Hematopoietic multipotent progenitor cell treated with erythropoietin and hydrocortisone succinate and interleukin-3 and kit ligand, for 4 days (in vitro differentiated cells): ENCODE results near the gene RBM24.

Experiments
- DNase-seq: peaks from one replicate; pipeline ENCODE4 v3.0.0-alpha.2; 2015

The RBM24 gene

GRCh38 chr6:17281100-17281496 is at the start of gene RBM24:
Gene RBM24 (plus strand): TSS chr6:17281361. CDS start chr6:17281582, 221 bp downstream.
- peak; percentile 83 for DNase-seq

DNA sequence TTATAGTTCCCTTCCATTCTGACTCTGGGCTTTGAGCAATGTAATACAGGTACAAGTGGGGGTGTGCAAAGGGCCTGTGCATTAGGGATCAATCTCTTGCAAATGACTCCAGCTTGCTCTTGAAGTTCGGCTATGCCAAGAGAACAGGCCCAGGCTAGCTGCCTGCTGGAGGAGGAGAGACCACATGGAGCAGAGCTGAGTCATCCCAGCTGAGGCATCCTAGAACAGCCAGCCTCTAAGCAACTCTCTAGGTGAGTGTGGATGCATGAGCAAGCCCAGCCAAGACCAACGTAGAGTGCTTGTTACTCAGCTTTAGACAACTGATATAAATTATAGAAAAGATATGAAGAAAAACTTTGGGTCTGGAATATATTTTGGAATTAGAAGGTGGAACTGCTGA is 47.6 kb upstream of the RBM24 start:
- DNase-seq: no peak

DNA sequence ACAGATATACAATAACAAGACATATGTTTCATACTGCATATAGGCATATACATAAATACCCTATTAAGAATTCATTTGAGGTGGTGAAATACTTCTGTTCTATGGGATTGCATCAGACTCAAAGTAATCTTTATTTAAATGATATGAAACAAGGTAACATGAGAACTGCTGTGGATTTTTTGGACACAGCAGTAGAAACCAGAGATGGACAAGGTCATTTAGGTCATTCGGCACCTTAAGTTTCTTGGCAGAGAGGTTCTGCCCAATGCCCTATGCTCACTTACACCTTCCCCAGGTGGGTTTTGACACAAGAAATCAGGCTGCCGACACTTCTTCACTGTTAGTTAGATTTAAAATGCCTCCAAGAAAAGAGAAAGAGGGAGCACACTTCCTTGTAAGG is 43.9 kb upstream of the RBM24 start:
- no peak for DNase-seq

GRCh38 chr6:17239260-17239659 is 41.9 kb upstream of the RBM24 start:
- DNase-seq: no peak

GRCh38 chr6:17240803-17241500 is 40.2 kb upstream of the RBM24 start:
- peak; percentile 20 for DNase-seq

GRCh38 chr6:17242087-17242486 is 39.1 kb upstream of the RBM24 start:
- DNase-seq: no peak

GRCh38 chr6:17250237-17250636 is 30.9 kb upstream of the RBM24 start:
- no peak for DNase-seq

DNA sequence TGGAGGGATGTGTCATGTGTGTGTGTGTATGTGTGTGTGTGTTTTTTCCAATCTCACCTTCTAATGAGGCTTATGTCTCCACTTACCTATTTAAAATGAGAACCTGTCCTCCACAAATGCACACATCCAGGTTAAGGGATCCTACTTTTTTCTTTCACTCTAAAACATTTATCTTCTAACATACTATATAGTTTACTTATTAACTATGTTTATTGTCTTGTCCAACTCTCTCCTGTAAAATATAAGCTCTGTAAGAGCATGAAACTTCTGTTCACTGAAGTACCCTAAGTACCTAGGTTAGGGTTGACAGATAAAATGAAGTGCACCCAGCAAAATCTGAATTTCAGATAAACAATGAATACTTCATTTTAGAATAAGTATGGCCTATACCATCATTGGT is 29.2 kb upstream of the RBM24 start:
- no peak for DNase-seq

DNA sequence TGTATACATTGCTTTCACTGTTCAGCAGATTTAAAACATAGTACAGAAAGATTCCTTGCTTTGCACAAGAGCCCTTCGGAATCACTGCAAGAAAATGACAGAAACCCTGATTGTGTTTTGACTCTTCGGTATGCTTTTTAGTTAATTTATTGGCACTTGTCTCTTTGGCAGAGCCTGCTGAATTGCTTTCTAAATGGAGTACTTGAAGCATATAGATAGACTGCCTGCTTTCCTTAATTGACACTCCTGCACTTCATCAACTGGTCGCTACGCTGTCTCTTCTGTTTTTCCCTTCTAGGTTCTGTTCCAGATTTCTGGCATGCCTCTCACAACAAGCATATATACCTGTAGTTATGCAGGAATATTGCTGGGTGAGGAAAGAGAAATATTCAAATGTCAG is 22.4 kb upstream of the RBM24 start:
- DNase-seq: no peak

DNA sequence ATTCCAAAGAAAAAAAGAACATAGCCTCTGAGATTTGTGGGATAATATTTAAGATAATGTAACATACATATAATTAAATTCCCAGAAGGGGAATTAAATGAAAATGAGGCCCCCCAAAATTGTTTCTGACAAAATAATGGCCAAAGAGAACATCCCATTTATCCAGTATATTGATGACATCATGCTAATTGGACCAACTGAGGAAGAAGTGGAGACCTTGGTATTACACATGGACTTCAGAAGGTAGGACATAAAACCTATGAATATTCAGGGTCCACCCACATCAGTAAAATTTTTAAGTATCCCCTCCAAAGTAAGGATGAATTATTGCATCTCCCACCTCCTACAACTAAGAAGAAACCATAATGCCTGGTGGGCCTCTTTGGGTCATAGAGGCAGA is 15.6 kb upstream of the RBM24 start:
- DNase-seq: no peak

DNA sequence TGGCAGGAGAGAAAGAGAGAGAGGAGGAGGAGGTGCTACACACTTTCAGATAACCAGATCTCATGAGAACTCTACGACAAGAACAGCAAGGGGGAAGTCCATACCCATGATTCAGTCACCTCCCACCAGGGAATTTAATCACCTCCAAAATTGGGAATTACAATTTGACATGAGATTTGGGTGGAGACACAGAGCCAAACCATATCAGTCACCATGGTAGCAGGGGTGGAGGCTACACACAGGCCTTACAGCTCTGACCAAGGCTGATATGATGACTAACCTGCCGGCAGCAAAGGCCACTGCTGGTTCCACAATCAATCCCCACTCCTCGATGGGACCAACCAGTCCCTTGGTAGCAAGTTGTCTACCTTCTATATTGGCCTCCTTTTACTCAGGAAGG is 13.6 kb upstream of the RBM24 start:
- DNase-seq: no peak

- no peak for DNase-seq
Observed at GRCh38 chr6:17268114-17268513, 13.0 kb upstream of the RBM24 start.

GRCh38 chr6:17269840-17270239 is 11.3 kb upstream of the RBM24 start:
- no peak for DNase-seq

- DNase-seq: no peak
Observed at GRCh38 chr6:17271628-17272027, 9.5 kb upstream of the RBM24 start.

GRCh38 chr6:17276766-17277165 is 4.4 kb upstream of the RBM24 start:
- no peak for DNase-seq

DNA sequence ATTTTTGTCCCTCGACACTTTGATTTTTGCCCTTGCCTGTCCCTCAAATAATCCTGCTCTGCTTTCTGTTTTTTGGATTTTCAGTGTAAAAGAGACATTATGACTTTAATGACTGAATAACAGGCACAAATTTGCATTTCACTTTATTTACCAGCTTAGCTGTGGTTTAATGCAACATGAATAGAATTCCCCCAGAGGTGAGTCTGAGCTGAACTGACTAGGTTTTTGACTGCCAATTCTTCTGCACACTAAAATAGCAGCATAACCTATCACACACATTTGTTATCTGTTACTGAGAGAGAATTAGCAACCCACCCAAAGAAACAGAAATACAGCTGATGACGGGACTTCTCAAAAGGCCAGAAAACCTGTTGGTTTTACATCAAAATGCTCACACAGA is 3.9 kb upstream of the RBM24 start:
- no peak for DNase-seq

GRCh38 chr6:17278289-17279063 is 2.7 kb upstream of the RBM24 start:
- no peak for DNase-seq

GRCh38 chr6:17280138-17280537 is 1.0 kb upstream of the RBM24 start:
- DNase-seq: no peak

DNA sequence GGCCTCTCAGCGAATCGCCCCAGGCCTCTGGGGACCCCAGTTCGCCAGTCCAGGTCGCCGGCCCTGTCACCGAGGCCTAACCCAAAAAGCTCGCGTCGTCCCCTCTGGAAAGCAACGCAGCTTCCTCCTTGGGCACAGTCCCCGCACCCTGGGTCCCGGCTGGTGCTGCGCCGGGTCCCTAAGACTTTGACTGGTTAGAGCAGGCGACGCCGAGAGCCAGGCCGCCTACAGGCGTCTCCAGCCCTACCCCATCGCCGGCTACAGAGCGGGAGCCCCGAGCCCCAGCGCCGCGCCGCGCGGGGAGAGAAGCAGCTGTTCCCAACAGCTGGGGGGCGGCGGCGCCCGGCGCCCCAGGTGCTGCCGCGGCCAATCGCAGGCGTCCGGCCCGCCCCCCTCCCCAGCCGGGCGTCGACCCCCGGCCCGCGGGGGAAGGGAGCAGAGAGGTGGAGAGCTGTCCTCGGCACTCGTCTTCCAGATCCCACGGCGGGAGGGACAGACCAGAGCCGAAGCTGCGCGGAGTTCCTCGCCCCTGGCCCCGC is 540 bp upstream of the RBM24 start:
- peak; percentile 54 for DNase-seq

GRCh38 chr6:17281497-17282481 is 628 bp downstream of the RBM24 start:
- peak; percentile 34 for DNase-seq

DNA sequence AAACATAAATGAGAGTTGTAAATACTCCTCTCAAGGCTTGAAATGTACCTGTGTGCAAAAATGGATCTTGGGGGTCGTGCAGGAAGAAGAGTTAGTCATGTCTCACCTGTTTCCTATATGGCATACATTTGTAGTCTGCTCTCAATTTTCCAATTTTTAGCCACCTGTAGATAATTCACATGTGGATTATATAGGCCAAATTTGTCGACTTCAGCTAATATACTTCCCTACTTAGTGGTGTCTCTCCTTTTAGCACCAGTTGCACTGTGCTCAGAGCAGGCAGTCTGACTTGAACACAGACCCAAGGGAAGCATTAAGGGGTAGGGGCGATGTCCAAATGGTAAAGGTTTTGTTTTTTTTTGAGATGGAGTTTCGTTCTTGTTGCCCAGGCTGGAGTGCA is 1.9 kb downstream of the RBM24 start:
- DNase-seq: no peak

GRCh38 chr6:17289630-17290061 is 8.5 kb downstream of the RBM24 start:
- DNase-seq: no peak

DNA sequence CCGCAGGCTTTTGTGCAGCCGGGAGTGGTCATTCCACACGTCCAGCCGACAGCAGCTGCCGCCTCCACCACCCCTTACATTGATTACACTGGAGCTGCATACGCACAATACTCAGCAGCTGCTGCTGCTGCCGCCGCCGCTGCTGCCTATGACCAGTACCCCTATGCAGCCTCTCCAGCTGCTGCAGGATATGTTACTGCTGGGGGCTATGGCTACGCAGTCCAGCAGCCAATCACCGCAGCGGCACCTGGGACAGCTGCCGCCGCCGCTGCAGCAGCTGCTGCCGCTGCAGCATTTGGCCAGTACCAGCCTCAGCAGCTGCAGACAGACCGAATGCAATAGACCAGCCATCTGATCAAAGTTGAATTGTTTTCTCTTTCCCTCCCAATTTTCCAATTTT is 10.6 kb downstream of the RBM24 start:
- no peak for DNase-seq
